Parathyroid adenoma (tissue), 2 donors: ENCODE results near the gene PLEKHA6.

Experiments used
- H2AFZ ChIP-seq: fragments of 300-600 bp; sonication (generic); one replicate; pipeline ENCODE4 v1.7.0; 2017; ENCODE audit warnings: antibody characterized with exemption, mild to moderate bottlenecking
- H3K27ac ChIP-seq: fragments of 300-600 bp; sonication (generic); one replicate; pipeline ENCODE4 v1.7.0; 2017
- H3K27me3 ChIP-seq: fragments of 300-600 bp; sonication (generic); one replicate; pipeline ENCODE4 v1.7.0; 2017; ENCODE audit warnings: low read length; ENCODE audit not compliant: control insufficient read depth, insufficient read depth
- H3K36me3 ChIP-seq: fragments of 300-600 bp; sonication (generic); one replicate; pipeline ENCODE4 v1.7.0; 2017; ENCODE audit warnings: low read length; ENCODE audit not compliant: control insufficient read depth, insufficient read depth
- H3K4me1 ChIP-seq: fragments of 300-600 bp; sonication (generic); one replicate; pipeline ENCODE4 v1.7.0; 2017; ENCODE audit warnings: control low read depth
- H3K4me2 ChIP-seq: fragments of 300-600 bp; sonication (generic); one replicate; pipeline ENCODE4 v1.7.0; 2017; ENCODE audit warnings: low read length
- H3K4me3 ChIP-seq: fragments of 300-600 bp; sonication (generic); one replicate; pipeline ENCODE4 v1.7.0; 2017; ENCODE audit warnings: low read depth, low read length
- H3K79me2 ChIP-seq: fragments of 300-600 bp; sonication (generic); one replicate; pipeline ENCODE4 v1.7.0; 2017; ENCODE audit warnings: control low read depth
- H3K9ac ChIP-seq: fragments of 300-600 bp; sonication (generic); one replicate; pipeline ENCODE4 v1.7.0; 2017; ENCODE audit warnings: mild to moderate bottlenecking
- H3K9me3 ChIP-seq: fragments of 300-600 bp; sonication (generic); one replicate; pipeline ENCODE4 v1.7.0; 2017; ENCODE audit warnings: low read length; ENCODE audit not compliant: control insufficient read depth
- CTCF ChIP-seq: fragments of 300-600 bp; sonication (generic); IDR thresholded peaks from one replicate; pipeline ENCODE4 v1.7.0; 2017; ENCODE audit warnings: antibody characterized with exemption, mild to moderate bottlenecking
- donor health status: primary hyperparathyroidism.

PLEKHA6 gene

DNA sequence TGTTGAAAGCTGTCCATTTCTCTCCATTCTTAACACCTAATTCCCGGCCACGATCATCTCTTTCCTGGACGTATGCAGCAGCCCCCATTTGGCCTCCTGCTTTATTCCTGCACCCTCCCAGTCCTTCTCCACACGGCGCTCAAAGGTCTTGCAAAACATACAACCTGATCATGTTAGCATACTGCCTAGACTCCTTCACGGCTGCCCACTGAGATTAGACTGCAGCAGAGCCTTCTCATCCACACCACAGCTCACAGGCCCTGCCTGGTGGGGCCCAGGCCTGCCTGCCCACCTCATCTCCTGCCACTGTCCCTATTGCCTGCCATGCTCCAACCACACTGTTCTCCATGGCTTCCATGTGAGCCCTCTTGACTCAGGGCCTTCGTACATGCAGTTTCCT is 148.7 kb downstream of the PLEKHA6 start:
- Histone ChIP-seq H3K4me2 (no peak overlapping the region), H3K4me3 (no peak overlapping the region), H3K79me2 (no peaks in the 10 kb centered on the region), H3K9ac (no peak overlapping the region), H3K27me3 (no peaks in the 10 kb centered on the region), H3K27ac (no peak overlapping the region), H3K9me3 (no peaks in the 10 kb centered on the region), H3K36me3 (no peaks in the 10 kb centered on the region), H3K4me1 (peaks cover 11% of the 10 kb centered on the region), H2AFZ (no peak overlapping the region)
- TF ChIP-seq CTCF, result no peak

- Histone ChIP-seq H3K4me1 (peaks cover 14% of the 10 kb centered on the region), H2AFZ (peak overlapping the region; percentile 70), H3K9ac (no peak overlapping the region), H3K27me3 (no peaks in the 10 kb centered on the region), H3K36me3 (no peaks in the 10 kb centered on the region), H3K79me2 (no peaks in the 10 kb centered on the region), H3K9me3 (no peaks in the 10 kb centered on the region), H3K4me2 (peak overlapping the region; percentile 33), H3K27ac (peak overlapping the region; percentile 83), H3K4me3 (no peak overlapping the region)
- peak; percentile 72 for TF ChIP-seq CTCF
Observed at GRCh38 chr1:204207136-204207616, 152.6 kb downstream of the PLEKHA6 start.

- no peaks in the 10 kb centered on the region for H3K79me2 ChIP-seq
- peak overlapping the region; percentile 70 for H2AFZ ChIP-seq
- H3K9ac ChIP-seq, result no peak overlapping the region
- no peaks in the 10 kb centered on the region for H3K36me3 ChIP-seq
- peak overlapping the region; percentile 8 for H3K4me2 ChIP-seq
- H3K4me3 ChIP-seq, result no peak overlapping the region
- H3K9me3 ChIP-seq, result no peaks in the 10 kb centered on the region
- no peaks in the 10 kb centered on the region for H3K27me3 ChIP-seq
- H3K27ac ChIP-seq, result peak overlapping the region; percentile 83
- H3K4me1 ChIP-seq, result peaks cover 14% of the 10 kb centered on the region
- peak; percentile 35 for TF ChIP-seq CTCF
Observed at GRCh38 chr1:204206121-204206520, 153.6 kb downstream of the PLEKHA6 start.

DNA sequence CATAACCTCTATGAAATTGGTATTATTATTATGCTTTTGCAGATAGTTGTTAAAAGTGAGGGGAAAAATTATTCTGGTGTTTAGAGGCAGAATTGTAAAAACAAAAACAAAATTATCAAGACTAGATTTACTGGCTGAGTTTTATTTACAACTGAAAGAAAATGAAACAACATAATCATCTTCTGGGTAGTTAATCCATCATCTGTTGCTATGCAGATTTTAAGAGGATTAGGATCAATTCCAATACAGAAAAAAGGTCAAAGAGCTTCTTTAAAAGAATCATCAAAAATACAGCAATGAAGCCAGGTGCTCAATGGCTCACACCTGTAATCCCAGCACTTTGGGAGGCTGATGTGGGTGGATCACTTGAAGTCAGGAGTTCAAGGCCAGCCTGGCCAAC is 154.2 kb downstream of the PLEKHA6 start:
- H3K9ac ChIP-seq, result no peak overlapping the region
- H3K9me3 ChIP-seq, result no peaks in the 10 kb centered on the region
- TF ChIP-seq CTCF, result no peak
- peak overlapping the region; percentile 83 for H3K27ac ChIP-seq
- H3K79me2 ChIP-seq, result no peaks in the 10 kb centered on the region
- no peaks in the 10 kb centered on the region for H3K36me3 ChIP-seq
- no peak overlapping the region for H3K4me2 ChIP-seq
- H3K4me1 ChIP-seq, result peaks cover 14% of the 10 kb centered on the region
- H2AFZ ChIP-seq, result peak overlapping the region; percentile 70
- H3K27me3 ChIP-seq, result no peaks in the 10 kb centered on the region
- no peak overlapping the region for H3K4me3 ChIP-seq

GRCh38 chr1:204204944-204205343 is 154.8 kb downstream of the PLEKHA6 start:
- H3K9ac ChIP-seq, result no peak overlapping the region
- H2AFZ ChIP-seq, result no peak overlapping the region
- H3K9me3 ChIP-seq, result no peaks in the 10 kb centered on the region
- peaks cover 14% of the 10 kb centered on the region for H3K4me1 ChIP-seq
- H3K79me2 ChIP-seq, result no peaks in the 10 kb centered on the region
- H3K4me2 ChIP-seq, result no peak overlapping the region
- TF ChIP-seq CTCF, result no peak
- H3K36me3 ChIP-seq, result no peaks in the 10 kb centered on the region
- no peak overlapping the region for H3K4me3 ChIP-seq
- H3K27ac ChIP-seq, result no peak overlapping the region
- no peaks in the 10 kb centered on the region for H3K27me3 ChIP-seq
